CD4-positive, alpha-beta T cell treated with Interleukin-6 for 4 hours (primary cell): Measurements from ENCODE around the gene TRAK1.

ENCODE experiments used
- DNase-seq: peaks from one replicate; pipeline ENCODE4 v3.0.0-alpha.2; 2020; ENCODE audit warnings: mixed read lengths

Gene TRAK1

DNA sequence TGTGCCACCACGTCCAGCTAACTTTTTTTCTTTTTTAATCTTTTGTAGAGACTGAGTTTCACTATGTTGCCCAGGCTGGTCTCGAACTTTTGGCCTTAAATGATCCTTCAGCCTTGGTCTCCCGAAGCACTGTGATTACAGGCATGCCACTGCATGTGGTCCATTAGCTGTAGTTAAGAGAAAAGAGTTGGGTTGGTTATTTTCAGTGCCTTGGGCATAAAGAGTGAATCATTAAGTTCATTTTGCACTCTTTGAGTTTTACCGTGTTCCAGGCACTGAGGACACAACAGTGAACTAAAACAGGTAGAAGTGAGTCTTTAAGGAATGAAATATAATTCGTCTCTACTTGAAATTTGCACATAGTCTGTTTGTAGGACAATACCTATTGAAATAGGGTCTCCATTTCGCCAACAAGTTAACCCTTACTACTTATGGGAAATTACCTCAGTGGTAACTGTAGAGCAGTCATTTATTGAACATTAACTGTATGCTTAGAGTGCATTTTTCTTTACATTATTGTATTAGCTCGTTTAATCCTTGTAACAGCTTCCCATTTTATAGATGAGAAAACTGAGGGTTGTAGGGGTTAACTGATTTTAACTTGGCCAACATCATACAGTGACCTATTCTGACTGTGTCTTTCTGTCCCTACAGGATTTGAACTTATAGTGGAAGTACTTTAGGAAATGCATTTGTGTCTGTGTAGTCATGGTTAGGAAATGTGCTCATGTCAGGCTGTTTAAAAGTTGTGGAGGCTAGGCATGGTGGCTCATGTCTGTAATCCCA lies 22.7 kb upstream of the TRAK1 start:
- DNase-seq, result no peak

DNA sequence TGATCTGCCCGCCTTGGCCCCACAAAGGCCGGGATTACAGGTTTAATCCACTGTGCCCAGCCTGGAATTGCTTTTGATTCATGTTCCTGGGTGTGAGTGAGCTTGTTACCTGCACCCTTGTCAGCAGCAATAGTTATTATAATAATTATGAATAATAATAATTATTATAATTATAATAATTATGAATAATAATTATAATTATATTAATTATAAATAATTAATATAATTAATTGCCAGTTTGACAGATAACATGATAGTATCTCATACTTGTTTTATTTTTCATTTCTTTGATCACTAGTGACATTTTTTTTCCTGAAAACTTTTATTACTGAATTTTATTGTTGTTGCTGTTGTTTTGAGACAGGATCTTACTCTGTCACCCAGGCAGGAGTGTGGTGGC lies 21.1 kb upstream of the TRAK1 start:
- DNase-seq, result no peak

DNA sequence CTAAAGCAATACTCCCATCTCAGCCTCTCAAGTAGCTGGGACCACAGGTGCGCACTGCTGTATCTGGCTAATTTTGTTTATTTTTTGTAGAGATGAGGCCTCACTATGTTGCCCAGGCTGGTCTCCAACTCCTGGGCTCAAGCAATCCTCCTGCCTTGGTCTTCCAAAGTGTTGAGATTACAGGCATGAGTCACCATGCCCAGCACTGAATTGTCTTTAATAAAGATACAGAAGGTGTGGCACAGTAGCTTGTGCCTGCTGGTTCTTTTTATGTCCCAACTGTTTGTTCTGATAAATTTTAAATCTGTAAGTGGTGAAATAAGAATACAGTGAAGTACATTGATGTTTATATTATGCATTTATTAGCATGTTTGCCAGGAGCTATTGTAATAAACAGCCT lies 20.6 kb upstream of the TRAK1 start:
- no peak for DNase-seq

DNA sequence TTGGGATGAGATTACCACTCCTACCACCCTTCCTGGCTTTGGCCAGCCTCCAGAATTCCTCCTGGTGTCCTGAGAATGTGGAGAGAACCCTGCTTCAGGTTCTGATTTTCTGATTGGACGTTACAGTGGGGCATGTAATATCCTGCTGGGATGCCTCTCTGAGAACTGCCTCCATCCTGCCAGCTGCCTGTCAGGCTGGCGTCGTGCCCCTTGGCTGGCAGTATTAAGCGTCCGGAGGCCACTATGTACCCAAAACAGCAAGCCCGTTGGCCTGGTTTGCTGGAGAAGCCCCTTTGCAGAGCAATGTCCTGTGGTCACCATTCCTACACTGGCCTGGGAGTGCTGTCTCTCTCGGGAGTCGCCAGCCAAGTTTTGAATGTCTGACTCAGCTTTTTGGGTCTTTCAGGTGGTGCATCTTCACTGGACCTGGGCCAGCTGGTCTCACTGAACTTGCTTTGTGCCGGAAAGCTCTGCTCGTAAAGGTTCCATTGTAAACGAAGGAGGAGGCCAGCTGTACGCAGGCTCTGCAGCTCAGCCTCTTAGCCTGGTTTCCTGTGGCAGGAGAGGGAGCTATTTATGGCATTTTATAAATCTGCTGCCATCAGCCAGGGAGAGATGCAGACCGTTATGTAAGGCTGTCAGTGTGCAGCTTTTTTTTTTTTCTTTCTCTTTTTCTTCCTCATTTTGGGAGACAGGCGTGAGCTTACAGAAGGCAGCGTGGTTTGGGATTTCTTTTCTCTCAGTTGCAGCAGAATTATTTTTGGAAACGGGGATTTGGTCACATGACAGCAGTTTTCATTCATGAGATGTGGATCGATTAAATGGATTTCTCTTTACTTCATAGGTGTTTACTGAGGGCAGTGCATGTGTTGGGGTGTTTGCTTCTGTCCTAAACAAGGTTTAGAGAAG lies 19.0 kb upstream of the TRAK1 start:
- DNase-seq, result no peak

DNA sequence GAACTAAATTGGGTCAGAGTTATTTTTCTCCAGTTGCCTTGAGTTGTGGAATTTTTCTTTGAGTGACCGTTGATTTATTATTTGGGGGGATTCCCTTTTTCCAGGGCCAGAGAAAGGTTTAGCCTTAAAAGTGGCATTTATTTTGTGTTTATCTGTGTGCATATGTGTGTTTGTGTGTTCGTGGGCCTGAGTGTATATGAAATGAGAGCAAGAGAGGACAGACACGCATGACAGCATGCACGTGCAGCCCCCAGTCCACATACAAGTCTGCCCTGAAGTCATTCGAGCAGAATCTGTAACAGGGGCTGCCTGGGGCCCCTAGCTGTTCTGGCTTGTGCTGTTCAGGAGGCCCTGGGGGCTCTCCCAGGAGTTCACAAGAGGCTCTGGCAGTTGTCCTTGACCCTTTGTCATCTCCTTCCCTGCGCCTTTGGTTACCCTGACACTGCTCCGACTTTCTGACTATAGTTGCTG lies 18.3 kb upstream of the TRAK1 start:
- no peak for DNase-seq

DNA sequence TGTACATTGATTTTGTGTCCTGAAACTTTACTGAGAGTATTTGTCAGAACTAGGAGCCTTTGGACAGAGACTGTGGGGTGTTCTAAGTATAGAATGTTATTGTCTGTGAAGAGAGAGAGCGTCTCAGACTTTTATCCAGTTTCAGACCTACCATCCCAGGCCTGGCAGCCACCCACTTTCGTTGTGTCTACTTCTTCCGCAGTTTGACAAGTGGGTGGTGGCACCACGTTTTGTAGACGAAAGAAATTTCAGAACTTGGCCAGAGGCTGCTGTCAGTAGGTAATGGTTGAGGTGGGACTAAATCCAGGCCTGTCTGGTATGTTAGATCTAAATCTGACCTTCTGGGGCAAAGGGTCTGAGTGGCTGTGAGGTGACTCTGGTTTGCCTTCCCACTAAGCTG lies 13.4 kb upstream of the TRAK1 start:
- DNase-seq, result no peak

DNA sequence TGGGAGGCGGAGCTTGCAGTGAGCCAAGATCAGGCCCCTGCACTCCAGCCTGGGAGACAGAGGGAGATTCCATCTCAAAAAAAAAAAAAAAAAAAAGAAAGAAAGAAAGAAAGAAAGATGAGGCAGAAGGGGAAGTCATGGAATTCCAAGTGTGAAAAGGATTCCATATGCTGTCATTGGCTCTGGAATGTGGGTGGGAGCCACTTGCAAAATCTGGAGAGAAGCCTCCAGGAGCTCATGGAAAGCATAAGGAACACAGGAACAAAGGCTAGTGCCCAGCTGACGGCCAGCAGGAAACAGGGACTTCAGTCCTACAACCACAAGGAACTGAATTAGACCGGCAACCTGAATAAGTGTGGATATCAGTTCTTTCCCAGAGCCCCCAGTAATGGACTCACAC lies 12.5 kb upstream of the TRAK1 start:
- no peak for DNase-seq

DNA sequence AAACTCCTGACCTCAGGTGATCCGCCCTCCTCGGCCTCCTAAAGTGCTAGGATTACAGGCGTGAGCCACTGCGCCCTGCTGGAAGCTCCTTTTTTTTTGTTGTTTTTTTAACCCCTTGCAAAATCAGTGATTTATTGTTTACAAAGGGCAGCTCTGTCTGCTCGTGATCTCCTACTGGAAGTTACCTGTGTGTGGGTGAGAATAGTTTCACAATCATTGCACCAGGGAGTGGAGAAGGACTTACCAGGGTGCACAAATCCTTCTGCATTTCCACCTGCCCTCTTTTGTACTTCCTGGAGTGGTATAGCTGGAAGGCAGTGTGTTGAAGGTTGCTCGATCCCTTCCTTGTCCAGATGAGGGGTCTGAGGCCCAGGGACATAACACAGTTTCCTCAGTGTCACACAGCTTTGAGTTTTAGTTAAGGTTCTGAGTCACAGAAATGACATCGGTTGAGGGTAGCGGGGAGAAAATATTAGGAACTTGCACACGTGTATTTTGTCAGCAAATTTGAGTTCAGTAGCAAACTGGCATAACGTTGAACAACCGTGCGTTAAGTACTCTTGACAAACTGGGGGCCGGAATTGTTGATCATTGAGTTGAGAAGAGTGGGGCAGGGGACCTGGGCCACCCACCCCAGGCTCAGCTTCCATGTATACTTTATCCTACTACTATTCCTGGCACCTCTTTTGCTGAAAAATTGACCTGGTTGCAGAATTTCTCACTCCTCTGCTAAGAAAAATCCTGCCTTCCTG lies 11.3 kb upstream of the TRAK1 start:
- DNase-seq, result no peak

DNA sequence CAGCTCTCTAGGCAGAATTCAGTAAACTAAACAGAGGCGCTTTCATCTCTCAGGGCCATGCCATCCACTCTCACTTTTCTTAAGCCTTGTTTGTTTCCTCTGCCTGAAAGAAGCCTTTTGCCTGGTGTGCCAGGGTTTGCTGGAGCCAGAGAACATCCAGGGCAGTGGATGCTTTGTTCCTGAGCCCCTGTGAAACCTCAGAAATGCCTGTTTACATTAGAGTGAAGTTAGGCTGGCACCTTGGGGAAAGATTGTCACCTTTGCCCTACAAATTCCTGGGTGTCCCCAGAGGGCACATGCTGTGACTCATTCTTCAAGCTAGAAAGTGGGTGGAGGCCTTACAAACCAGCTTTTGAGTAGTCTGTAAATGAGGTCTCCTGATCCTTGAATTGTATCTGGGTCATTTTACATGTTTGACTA lies 10.7 kb upstream of the TRAK1 start:
- peak; percentile 38 for DNase-seq

DNA sequence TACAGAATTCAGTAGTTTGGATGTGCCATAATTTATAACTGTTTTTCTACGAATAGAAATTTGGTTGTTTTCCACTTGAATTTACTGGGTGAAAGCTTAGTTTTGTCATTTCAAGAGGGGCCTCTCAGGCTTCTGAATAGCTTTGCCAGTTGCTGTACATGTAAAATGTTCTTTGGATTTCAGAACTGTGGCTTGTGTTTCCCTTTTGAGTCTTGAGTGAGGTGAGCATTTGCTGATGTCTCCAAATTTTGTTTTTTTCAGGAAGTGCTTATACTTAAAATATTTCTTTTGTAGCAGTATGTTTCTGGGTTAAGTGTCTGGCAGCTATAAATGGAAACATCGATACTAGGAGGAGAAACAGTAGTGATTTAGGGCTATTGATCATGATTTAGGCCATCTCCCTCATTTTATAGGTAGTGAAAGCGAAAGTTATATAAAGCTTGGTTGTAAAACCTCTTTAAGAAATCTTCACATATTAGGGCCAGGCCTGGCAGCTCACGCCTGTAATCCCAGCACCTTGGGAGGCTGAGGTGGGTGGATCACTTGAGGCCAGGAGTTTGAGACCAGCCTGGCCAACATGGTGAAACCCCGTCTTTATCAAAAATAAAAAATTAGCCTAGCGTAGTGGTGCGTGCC lies 9.2 kb upstream of the TRAK1 start:
- DNase-seq, result no peak

DNA sequence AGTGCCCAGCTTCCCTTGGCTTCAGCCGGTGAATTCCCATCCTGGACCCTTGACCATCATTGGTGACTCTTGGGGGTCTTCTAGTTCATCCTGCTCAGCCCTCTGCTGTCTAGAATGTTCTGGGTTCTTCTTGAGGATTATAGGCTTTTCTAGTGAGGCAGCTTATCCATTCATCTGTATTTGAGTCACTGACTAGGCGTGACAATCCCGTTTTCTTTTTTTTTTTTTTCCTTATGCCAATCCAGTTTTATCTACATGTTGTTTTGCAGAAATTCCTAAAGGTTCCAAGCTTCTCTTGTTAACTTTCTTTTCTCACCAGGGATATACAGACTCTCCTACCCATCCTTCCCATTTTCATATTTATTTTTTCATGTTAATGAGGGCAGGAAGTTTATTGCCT lies 6.6 kb upstream of the TRAK1 start:
- no peak for DNase-seq

DNA sequence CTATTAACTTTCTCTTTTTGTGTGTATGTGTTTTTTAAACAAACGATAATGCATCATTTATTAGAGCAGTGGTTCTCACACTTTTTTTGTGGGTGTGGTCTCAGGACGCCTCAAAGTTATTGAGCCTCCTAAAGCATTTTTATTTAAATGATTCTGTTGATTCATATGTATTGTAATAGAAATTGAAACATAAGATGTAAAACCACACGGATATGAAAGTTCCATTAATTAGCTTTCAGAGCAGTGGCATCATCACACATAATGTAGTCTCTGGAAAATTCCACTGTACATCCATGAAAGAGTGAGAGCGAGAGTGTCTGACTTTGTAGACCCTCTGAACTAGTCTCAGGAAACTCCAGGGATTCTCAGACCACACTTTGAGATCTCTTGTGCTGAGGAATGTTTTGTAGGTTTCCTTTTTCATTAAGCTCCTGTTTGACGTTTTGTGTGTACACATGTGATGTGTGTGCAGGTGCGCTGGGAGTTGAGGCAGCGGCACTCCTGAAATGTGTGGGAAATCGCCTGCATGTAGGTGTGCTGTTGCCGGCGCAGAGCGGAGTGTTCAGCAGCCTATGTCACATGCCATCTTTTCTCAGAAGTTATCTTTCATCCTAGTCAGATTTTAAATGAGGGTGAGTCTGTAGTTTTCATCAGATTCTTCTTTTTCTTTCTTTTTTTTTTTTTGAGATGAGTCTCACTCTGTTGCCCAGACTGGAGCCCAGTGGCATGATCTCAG lies 5.3 kb upstream of the TRAK1 start:
- DNase-seq, result no peak

DNA sequence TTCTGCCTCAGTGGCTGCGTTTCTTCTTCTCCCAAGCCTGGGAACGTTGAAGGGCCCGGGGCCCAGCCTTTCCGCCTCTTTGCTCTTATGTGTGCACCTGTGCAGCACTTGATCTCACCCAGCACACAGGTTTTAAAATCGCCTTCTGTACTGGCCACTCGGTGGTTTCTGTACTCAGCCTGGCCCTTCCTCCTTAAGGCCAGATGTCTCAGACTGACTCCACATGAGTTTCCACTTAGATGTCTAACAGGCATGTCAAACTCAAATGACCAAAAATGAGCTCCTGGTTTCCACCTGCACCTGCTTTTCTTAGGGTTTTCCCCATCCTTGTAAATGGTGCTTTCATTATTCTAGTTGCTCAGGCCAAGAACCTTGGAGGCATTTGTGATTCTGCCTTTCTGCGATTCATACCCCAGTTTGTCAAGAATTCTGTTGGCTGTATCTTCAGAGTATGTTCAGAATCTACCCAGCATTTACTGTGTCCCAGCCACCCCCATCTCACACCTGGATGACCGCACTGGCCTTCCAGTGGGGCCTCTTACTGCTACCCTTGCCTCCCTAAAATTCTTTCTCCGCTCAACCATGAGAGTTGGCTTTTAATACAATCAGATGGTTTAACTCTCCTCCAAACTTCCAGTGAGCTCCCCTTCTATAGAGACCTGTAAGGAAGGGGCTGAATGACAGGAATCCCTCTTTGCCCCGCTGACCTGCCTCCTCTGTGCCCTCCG lies 2.2 kb upstream of the TRAK1 start:
- no peak for DNase-seq

DNA sequence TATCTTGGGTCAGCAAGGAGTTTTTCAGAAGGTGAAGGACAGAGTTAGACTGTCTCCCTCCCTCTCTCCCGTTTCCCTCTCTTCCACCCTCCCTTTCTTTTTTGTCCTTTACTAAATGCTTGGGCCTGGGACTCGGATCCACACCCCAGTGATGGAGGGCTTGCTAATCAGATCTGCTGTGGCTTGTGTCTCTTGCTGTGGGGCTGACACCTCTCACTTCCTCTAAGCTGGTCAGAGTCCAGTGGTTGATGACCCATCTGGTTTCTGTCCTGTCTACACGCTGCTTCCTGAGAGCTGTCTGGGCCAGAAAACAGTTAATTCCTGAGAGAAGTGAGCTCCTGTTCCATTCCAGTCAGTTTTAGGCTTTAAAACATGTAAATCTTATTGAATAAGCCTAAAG lies 849 bp downstream of the TRAK1 start:
- DNase-seq, result no peak

DNA sequence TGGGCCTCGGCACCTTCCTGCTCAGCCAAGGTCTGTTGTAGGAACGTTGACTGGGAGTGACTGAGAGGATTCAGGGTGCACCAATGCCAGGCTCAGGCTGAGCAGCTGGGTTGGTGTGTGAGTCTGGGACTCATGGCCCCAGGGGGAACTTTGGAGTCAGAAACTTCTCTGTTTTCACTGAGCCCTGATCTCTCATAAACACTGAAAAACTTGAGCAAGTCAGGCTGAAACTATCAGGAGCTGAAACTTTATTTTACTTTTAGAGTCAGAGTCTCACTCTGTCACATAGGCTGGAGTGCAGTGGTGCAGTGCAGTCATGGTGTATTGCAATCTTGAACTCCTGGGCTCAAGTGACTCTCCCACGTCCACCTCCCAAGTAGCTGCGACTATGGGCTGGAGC lies 3.0 kb downstream of the TRAK1 start:
- no peak for DNase-seq

DNA sequence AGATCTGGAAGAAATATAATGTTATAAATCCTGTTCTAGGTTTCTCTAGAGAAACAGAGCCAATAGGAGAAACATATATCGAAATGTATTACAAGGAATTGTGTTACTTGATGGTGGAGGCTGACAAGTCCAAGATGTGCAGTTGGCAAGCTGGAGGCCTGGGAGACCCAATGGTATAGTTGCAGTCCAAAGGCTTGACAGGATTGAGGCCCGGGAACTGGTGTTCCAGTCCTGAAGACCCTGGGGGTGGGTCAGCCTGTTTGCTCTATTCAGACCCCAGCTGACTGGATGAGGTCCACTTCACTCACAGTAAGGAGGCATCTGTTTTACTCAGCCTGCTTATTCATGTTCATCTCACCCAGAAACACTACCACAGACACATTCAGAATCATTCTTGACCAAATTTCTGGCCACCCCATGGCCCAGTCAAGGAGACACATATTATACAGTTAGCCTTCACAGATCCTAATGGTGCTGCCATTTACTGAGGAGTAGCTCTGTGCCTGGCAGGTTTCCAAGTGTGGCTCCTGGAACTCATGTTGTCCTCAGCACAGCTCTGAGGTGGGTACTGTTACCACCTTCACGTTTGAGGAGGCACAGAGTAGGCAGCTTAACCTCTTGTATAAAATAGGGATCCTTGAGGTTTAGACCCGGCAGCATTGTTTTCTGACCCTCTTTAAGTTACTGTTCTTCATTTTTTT lies 3.7 kb downstream of the TRAK1 start:
- no peak for DNase-seq

DNA sequence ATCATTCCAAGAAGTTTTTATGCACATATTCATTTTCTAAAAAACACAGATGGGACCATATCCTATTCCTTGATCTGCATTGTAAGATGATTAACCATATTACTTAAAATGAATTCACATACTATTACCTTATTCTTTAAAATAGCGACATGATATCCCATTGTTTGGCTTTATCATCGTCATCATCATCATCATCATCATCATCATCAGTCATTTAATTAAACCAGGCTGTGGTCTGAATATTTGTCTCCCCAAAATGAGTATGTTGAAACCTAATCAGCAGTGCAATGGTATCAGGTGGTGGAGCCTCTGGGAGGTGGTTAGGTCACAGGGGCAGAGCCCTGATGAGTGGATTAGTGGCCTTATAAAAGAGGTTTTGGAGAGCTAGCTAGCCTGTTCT lies 4.4 kb downstream of the TRAK1 start:
- no peak for DNase-seq

DNA sequence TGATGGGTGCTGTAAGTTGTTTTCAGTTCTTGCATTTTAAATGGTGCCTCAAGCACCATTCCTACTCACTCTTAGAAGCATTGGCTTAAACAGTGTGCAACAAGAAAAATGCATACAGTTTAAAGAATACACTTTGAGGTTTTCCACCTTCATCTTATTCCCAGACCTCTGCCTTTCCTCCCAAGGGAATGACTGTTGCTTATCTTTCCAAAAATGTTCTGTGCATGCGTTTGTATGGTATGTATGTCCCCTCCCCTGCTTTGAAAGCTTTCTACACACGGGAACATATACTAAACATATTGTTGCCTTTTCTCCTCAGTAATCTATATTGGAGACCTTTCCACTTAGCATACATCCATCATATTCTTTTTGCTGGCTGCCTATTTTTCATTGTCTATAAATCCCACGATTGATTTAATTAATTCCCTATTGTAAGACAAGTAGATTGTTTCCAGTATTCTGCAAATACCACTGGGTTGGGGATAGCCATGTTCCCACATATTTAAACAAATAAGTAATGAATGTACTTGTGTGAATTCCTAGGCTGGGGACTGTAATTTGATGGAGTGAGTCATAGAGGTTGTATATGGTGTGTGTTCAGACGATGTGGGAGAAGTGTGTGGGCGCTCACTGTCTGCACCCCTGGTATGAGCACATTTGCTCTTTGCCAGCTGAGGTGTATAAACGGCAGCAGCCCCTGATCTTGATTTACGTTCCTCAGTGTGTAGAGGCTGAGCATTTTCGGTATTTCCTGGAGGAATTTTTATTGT lies 5.8 kb downstream of the TRAK1 start:
- no peak for DNase-seq

DNA sequence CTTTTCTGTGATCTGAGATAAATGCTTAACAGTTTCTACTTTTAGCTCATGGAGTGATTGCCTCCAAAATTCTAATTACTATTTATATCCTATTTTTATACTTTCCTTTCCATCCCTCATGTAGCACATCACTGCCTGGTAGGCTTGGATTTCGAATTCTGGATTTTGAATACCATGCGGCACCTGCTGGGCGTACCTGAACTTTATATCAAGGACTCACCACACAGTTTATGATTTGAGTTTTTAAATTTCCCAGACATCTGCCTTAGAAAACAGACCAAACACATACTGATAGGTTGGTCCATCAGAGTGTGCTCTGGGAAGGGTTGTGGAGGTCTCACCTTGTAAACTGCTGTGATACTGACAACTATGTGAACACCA lies 6.4 kb downstream of the TRAK1 start:
- DNase-seq, result no peak

DNA sequence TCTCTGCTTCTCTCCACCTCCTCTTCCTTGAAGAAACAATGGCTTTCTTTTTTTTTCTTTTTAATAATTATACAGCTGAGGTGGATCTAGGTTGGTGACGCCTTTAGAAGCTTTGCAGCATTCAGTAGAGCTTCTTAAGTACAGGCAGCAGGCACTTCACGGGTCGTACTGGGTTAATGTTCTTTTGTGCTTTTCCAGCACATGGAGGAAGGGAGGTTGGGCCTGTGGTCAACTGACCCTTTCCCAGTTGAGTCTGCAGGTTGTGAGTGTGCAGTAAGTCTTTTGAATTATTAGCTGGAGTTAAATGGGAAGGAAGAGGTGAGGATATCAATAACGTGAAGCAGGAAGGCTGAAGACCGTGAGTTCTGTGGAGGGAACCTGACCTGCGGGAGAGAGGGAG lies 7.0 kb downstream of the TRAK1 start:
- DNase-seq, result no peak
